Measurements from ENCODE around the gene HOXD9.

HOXD9 gene

DNA sequence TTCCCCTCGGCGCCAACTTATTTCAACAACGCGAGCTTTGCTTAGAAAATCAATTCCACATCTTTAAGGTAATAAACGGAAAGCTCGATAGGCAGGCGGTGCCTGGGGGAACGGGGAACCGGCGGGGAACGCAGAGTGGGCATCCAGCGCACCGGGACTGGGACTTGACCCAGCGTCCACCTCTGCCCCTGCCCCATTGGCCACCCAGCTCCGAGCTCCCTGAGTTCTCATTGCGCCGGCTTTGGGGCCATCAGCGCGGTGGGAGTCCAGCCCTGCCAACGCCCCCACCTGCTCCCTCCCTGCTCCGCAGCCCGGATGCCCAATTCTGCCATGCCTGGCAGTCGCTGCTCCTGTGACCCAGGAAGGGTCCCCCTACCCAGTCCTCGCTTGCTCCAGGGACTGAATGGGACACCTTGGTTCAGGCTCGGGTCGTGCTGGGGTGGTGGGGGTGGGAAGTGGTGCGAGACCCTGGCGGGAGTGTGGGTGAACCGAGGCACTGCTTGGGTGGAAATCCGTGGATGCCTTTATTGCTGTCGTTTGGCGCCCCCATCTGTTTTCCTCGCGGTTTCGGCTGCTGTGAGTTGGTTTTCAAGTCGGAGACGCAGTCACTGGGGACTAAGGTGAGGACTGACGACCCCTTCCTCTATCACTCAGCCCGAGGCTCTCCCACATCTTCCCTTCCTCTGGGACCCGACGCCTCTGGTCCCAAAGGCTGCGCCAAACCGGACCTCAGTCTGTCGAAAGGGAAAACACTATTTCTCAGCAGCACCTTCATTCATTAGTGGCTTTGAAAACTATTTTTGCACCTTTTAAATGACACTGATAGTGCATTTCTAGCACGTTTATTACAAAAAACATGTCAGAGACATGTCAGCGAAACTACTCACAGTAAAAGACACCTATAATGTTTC, 36.4 kb upstream of the HOXD9 start:
- DNase-seq (ENCODE audit: low read depth in 2 of 2), result no peak

DNA sequence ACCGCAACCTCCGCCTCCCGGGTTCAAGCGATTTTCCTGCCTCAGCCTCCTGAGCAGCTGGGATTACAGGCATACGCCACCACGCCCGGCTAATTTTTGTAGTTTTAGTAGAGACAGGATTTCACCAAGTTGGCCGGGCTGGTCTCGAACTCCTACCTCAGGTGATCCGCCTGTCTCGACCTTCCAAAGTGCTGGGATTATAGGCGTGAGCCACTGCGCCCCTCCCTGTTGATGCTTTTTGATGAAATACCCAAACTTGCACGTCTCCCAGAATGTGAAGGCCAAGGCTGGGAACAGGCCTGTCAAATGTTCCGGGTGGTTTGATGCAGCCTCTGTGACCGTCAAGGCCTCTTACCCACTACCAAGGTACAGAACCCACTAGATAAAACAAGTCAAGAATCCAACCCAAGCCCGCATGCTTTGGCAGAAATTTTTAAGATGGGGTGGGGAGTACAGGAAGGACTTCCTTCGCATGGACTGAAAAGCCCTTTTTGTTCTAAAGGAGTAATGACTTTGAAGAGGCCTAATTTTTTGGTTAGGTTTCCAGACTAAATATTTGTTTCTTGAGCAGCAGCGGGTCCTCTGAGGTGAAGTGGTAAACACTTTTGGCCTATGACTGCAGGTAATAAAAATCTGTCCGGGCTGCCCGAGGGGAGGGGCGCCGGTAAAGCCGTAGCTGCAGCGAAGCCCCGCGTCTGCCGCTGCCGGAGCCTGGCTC, 35.0 kb upstream of the HOXD9 start:
- no peak for DNase-seq (ENCODE audit: low read depth in 2 of 2)

DNA sequence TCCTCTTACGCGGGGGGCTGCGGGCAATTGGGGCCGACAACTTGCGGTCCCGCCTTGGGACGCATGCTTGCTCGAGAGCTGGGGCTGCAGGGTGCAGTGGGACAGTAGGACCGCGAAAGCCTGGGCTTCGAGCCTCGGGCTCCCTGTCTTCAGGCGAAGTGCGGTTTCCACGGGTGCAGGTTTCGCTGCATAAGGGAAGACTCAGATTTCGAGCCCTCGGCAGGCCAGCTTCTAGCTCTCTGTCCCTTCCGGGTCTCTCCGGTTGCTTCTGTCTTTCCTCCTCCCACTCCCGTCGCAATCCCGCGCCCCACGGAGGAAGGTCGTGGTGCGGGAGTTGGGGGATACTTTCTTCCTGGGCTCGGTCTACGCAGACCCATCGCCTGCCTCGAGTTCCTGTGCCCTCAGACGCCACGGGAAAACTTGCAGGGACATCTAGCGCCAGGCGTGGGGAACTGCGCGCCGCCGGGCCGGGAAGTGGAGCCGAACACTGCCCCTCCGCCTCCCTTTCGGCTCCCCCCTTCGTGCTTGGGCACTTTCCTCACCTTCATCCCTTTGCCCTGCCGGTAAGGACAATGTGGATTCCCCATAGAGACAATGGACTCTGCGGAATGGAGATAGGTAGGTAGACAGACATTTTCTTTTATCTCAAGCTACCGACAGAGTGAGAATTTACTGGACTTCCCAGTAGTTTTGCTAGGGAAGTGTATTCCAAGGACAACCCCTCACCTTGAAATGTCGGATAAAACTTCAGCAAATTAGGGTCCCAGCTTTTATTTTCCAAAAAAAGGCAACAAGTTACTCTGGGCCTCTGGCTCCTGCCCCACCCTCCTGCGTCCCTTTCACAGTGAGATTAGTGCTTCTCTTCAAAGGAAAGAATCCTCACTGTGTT, 34.2 kb upstream of the HOXD9 start:
- no peak for DNase-seq (ENCODE audit: low read depth in 2 of 2)

GRCh38 chr2:176088937-176089842, 33.3 kb upstream of the HOXD9 start:
- DNase-seq (ENCODE audit: low read depth in 2 of 2), result no peak

DNA sequence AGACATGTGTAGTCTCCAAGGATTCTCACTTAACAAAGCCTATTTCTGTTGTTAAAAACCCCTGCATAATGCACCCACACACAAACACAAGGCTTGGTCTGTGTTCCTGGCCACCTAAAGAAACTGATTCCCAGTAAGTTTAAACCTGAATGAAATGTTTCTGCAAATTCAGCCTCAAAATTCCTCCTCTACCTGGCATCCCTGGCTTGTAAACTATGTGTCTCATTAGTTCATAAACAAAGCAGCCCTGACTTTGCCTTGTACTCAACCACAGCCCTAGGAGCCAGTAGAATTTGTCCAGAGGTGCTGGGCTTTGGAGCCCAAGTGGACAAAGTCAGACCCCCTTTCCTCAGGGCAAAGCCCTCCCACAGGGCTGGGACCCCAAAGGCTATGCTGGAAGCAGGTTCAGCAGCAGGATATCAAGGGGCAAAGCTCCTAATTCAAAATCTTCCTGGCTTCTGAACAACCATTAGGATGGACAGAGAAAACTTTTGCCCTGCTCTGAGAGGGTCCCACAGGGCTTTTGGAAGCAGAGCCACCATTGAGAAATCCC, 32.6 kb upstream of the HOXD9 start:
- no peak for DNase-seq (ENCODE audit: low read depth in 2 of 2)

- no peak for DNase-seq (ENCODE audit: low read depth in 2 of 2)
Observed at GRCh38 chr2:176090862-176091261, 31.7 kb upstream of the HOXD9 start.

DNA sequence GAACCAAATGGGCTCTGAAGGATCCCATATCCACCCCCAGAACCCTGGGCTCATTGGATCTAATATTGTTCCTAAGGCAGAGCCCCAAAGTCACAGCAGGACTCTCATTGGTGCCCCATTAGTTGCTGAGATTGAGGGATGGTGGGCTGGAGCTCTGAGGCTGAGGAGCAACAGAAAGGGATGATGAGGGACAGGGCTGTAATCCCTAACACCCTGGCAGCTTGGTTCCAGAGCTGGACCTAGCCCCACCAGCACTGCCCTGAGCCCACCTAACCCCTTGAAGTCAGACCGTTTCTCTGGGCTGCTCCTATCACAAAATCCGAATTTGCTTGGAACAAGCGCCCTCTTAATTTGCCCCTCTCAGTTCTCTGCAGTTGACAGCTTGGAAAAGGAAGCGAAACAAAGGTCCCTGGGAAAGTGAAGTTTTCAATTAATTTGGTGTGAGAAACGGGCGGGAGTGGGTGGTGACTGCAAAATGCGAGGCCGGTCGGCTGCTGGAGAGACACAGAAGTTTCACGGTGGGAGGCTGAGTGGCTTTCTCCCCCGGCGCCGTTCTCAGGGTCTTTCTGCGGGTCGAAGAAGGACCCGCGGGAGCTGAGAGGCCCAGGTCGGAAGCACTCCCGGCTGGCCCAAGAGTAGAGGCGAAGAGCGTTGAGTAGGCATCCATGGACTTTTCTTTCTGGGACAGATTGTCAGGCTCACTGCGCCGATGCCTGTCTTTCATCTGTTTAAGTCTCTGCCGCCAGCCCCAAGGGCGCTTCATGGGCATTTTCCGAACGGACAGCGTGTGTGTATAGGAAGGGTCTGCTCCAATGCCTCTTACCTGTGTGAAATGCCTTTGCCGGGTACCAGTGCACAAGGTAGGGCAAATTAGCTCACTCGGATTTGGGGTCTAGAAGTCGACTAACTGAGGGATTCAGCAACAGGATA, 30.9 kb upstream of the HOXD9 start:
- DNase-seq (ENCODE audit: low read depth in 2 of 2), result no peak

- DNase-seq (ENCODE audit: low read depth in 2 of 2), result no peak
Observed at GRCh38 chr2:176092270-176093144, 30.0 kb upstream of the HOXD9 start, which contains the start of gene HOXD13. TSS of gene HOXD13 (plus strand) at chr2:176092721. CDS start at chr2:176092891, 170 bp downstream.

GRCh38 chr2:176093145-176093897, 29.2 kb upstream of the HOXD9 start:
- no peak for DNase-seq (ENCODE audit: low read depth in 2 of 2)

- DNase-seq (ENCODE audit: low read depth in 2 of 2), result no peak
Observed at GRCh38 chr2:176093898-176094249, 28.6 kb upstream of the HOXD9 start.

- DNase-seq (ENCODE audit: low read depth in 2 of 2), result no peak
Observed at GRCh38 chr2:176094349-176094748, 28.2 kb upstream of the HOXD9 start.

DNA sequence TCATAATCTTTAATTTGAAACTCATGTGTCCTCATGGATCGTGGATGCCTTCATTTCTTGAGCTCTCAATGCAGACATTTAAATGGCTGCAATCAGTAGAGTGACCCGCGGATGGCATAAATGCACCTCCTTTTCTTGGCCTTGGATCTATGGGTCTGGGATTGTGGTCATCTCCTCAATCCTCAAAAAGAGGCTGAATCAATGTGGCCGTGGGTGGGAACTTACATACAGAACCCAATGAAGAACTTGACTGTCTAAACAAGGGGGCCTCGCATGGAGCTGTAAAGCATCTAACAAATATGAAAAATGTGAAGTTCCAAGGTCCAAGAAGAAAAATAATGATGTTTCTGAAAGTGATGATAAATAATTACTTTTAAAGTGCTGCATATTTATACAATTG, 27.1 kb upstream of the HOXD9 start:
- DNase-seq (ENCODE audit: low read depth in 2 of 2), result no peak

GRCh38 chr2:176096243-176096985, 26.1 kb upstream of the HOXD9 start:
- DNase-seq (ENCODE audit: low read depth in 2 of 2), result no peak

DNA sequence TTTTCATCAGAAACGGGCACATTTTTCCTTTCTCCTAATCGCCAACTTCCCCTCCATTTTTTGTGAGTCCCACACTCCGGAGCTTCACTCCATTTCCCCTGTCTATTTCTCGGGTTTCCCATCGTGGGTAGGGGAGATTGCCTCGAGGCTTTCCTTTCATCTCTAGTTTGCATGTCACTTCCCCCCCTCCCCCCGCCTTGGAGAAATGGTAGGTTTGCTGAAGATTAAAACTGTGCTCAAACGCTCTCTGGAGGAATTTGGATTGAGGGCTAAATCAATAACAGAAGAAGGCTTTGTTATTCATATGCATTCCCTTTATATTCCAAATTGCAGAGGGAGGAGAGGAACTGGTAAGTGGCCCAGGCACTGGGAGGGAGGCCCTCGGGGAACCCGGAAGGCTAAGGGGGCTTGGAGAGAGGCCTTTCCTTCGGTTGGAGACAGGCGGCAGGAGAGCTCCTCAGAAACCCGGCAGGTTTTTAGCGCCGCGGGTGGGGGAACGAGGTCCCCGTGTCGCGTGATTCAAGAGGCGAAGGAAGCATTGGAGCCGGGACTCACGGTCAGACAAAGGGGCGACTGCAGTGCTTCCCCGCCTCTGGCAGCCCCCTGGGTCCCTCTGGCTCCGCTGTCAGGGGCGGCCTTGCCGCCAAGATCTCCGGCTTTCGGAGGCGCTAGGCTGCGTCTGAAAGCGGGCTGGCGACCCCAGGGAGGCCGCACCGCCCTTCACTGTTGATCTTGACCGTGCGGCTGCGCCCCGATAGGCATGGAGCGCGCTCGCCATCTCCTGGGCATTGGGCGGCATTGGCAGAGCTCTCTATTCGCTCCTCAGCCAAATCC, 25.3 kb upstream of the HOXD9 start:
- peak; percentile 31 for DNase-seq (ENCODE audit: low read depth in 2 of 2)

GRCh38 chr2:176097820-176098365, 24.6 kb upstream of the HOXD9 start:
- DNase-seq (ENCODE audit: low read depth in 2 of 2), result no peak

Data from stimulated activated CD8-positive, alpha-beta memory T cell treated with anti-CD3 and anti-CD28 coated beads, Interleukin-15, amount 100 ng/mL, for 48 hours (primary cell).